ENCODE measurements around the gene TAF1. TPM values are rescaled to one million over a fixed set of nuclear protein-coding genes. Genes with fewer than 3 reads are reported as not detected.

TAF1 gene
- total and polyA plus RNA-seq, 9 of the 15 experiments (the other 6 are each of a cell fraction or from before 2014, with no cell fraction given): 6.4 to 45.1 (median 38.1) TPM

- TF ChIP-seq ZNF518B (CRISPR knock-in tag; IDR thresholded peaks at IDR 0.05): no peak
- TF ChIP-seq SLC30A9 (CRISPR knock-in tag; IDR thresholded peaks at IDR 0.05): no peak
- TF ChIP-seq CC2D1A (IDR thresholded peaks at IDR 0.05): no peak
- TF ChIP-seq LCOR (CRISPR knock-in tag; IDR thresholded peaks at IDR 0.05): no peak
- TF ChIP-seq NBN (IDR thresholded peaks at IDR 0.05; ENCODE audit: low read depth): peak; percentile 59; the same call in 1 of the 2 replicates
- TF ChIP-seq KLF16 (IDR thresholded peaks at IDR 0.05): peak; percentile 44; the same call in 1 of the 2 replicates
- peak; percentile 89 for TF ChIP-seq SMARCA4 (IDR thresholded peaks at IDR 0.05)
- peak; percentile 85 for TF ChIP-seq TAL1 (IDR thresholded peaks at IDR 0.05)
- TF ChIP-seq TFAP4 (CRISPR knock-in tag; IDR thresholded peaks at IDR 0.05; ENCODE audit: borderline replicate concordance): peak; percentile 42; the same call in 1 of the 2 replicates
These were observed 27.8 kb downstream of the TAF1 start (continued) for GRCh38 chrX:71393919-71394318.

All from K562 (cell line).